Neural cell (in vitro differentiated cells): ENCODE data around the gene UMODL1. TPM values are rescaled to one million over a fixed set of nuclear protein-coding genes. Genes with fewer than 3 reads are reported as not detected.
"Not testable (repeated sequence)": the region's sequence is repeated elsewhere in the genome, so short reads cannot be mapped to it uniquely, and the experiment has no call there.

Experiments used
- H2AFZ ChIP-seq: fragments of 200-600, 300-800 bp; sonication (generic), shearing (Covaris generic); 2 replicates; pipeline ENCODE4 v1.6.0; 2014; ENCODE audit warnings: low read depth, mild to moderate bottlenecking, antibody characterized with exemption, low read length, moderate library complexity
- H3F3A ChIP-seq: fragments of 200-600 bp; shearing (Covaris generic); 2 replicates; pipeline ENCODE4 v1.6.1; 2016; ENCODE audit warnings: mild to moderate bottlenecking, moderate library complexity, mixed read lengths, antibody characterized with exemption, low read length; ENCODE audit not compliant: insufficient read depth, poor library complexity, severe bottlenecking
- H3K27ac ChIP-seq: fragments of 200-600, 300-800 bp; sonication (generic), shearing (Covaris generic); 2 replicates; pipeline ENCODE4 v1.5.1; 2014; ENCODE audit warnings: mild to moderate bottlenecking, low read length, moderate library complexity
- H3K27me3 ChIP-seq: fragments of 300-800, 200-600 bp; sonication (generic), shearing (Covaris generic); 2 replicates; pipeline ENCODE4 v1.6.0; 2014; ENCODE audit warnings: mild to moderate bottlenecking, low read depth, low read length, moderate library complexity; ENCODE audit not compliant: insufficient read depth
- H3K36me3 ChIP-seq: fragments of 300-800, 200-600 bp; sonication (generic), shearing (Covaris generic); 2 replicates; pipeline ENCODE4 v1.5.1; 2014; ENCODE audit warnings: mild to moderate bottlenecking, antibody characterized with exemption, low read length, moderate library complexity; ENCODE audit not compliant: insufficient read depth
- H3K4me2 ChIP-seq: fragments of 300-800, 200-600 bp; sonication (generic), shearing (Covaris generic); 2 replicates; pipeline ENCODE4 v1.6.0; 2014; ENCODE audit warnings: mild to moderate bottlenecking, low read length
- H3K4me3 ChIP-seq: fragments of 300-800, 200-600 bp; sonication (generic), shearing (Covaris generic); 2 replicates; pipeline ENCODE4 v1.5.1; 2014; ENCODE audit warnings: mild to moderate bottlenecking, low read length, moderate library complexity
- H3K79me2 ChIP-seq: fragments of 200-600 bp; shearing (Covaris generic); replicated peaks from 2 replicates; pipeline ENCODE4 v1.6.0; 2014; ENCODE audit warnings: mild to moderate bottlenecking, low read length, moderate library complexity; ENCODE audit not compliant: insufficient read depth
- H3K9ac ChIP-seq: fragments of 300-800, 200-600 bp; sonication (generic), shearing (Covaris generic); 2 replicates; pipeline ENCODE4 v1.6.1; 2016; ENCODE audit warnings: mild to moderate bottlenecking, low read length, mixed read lengths
- H3K9me2 ChIP-seq: fragments of 200-600 bp; shearing (Covaris generic); 2 replicates; pipeline ENCODE4 v1.6.1; 2016; ENCODE audit warnings: mild to moderate bottlenecking, low read length, mixed read lengths; ENCODE audit not compliant: insufficient read depth
- H3K9me3 ChIP-seq: fragments of 200-600, 300-800 bp; sonication (generic), shearing (Covaris generic); 2 replicates; pipeline ENCODE4 v1.6.1; 2016; ENCODE audit warnings: mild to moderate bottlenecking, mixed run types, low read length, moderate library complexity, mixed read lengths
- H4K20me1 ChIP-seq: fragments of 200-600 bp; shearing (Covaris generic); 2 replicates; pipeline ENCODE4 v1.6.1; 2016; ENCODE audit warnings: mild to moderate bottlenecking, mixed run types; ENCODE audit not compliant: insufficient read depth
- CTCF ChIP-seq: fragments of 450-650 bp; IDR thresholded peaks from 2 replicates; pipeline ENCODE4 v1.5.1; 2014; ENCODE audit warnings: antibody characterized with exemption, mild to moderate bottlenecking, moderate library complexity; ENCODE audit not compliant: poor library complexity, severe bottlenecking
- MXI1 ChIP-seq: fragments of 450-650 bp; conservative IDR thresholded peaks from 2 replicates; pipeline ENCODE4 v1.6.1; 2014; ENCODE audit warnings: antibody characterized with exemption, mild to moderate bottlenecking; ENCODE audit not compliant: poor library complexity, severe bottlenecking
- RAD21 ChIP-seq: fragments of 450-650 bp; conservative IDR thresholded peaks from 2 replicates; pipeline ENCODE4 v1.6.1; 2014; ENCODE audit warnings: antibody characterized with exemption, mild to moderate bottlenecking, moderate library complexity
- polyA plus RNA-seq: library from polyadenylated mRNA; depleted of rRNA; stranded (reverse); fragments of >200 nt; gene quantifications from 2 replicates; pipeline ENCODE4 v1.2.3, GENCODE V29; 2014

Gene UMODL1
- polyA plus RNA-seq, 1 donor from 2014 or later, result 0.11 TPM

GRCh38 chr21:42077685-42078238, 6.6 kb downstream of the UMODL1 start:
- not testable (repeated sequence) for H2AFZ ChIP-seq, H3K4me2 ChIP-seq, H3K4me3 ChIP-seq, H3K9me2 ChIP-seq, H3K9me3 ChIP-seq, H3F3A ChIP-seq, H4K20me1 ChIP-seq, H3K27ac ChIP-seq, H3K9ac ChIP-seq, H3K79me2 ChIP-seq, H3K27me3 ChIP-seq, H3K36me3 ChIP-seq

- not testable (repeated sequence) for H3K27me3 ChIP-seq, H3K9ac ChIP-seq, H3K27ac ChIP-seq, H3K79me2 ChIP-seq, H3K36me3 ChIP-seq, H4K20me1 ChIP-seq, H3K4me3 ChIP-seq, H3K4me2 ChIP-seq, H3K9me2 ChIP-seq, H2AFZ ChIP-seq, H3K9me3 ChIP-seq, H3F3A ChIP-seq
These were observed 7.3 kb downstream of the UMODL1 start for GRCh38 chr21:42078247-42079007.

- no peaks in the 10 kb centered on the region for H4K20me1 ChIP-seq
- TF ChIP-seq CTCF (no peak), RAD21 (no peak), MXI1 (no peak)
- H3K9ac ChIP-seq, result no peak overlapping the region
- no peaks in the 10 kb centered on the region for H3F3A ChIP-seq
- no peaks in the 10 kb centered on the region for H3K9me3 ChIP-seq
- H3K27ac ChIP-seq, result no peak overlapping the region
- H3K79me2 ChIP-seq, result no peaks in the 10 kb centered on the region
- no peak overlapping the region for H2AFZ ChIP-seq
- no peak overlapping the region for H3K4me2 ChIP-seq
- no peaks in the 10 kb centered on the region for H3K27me3 ChIP-seq
- H3K9me2 ChIP-seq, result no peaks in the 10 kb centered on the region
- H3K4me3 ChIP-seq, result no peak overlapping the region
- no peaks in the 10 kb centered on the region for H3K36me3 ChIP-seq
These were observed 8.2 kb downstream of the UMODL1 start for GRCh38 chr21:42079008-42079938.
